ENCODE results near the gene FAM168A.

DNA sequence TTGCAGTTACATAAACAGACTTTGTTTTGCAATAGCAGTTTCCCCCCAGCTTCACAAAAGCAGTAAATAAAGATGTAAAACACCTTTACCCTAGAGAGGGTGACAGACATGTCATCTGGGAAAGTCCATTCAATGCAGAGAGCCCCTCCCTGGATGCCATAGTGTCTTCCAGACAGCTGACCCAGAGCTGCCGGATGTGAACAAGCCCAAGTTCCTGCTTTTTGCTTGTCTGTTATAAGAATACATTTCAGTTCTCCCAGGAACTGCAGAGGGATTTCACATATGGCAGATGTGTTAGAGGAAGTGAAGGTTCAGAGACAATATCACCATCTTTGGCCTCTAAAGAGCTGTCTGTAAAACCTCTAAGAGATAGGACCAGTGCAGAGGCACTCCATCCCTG lies 172.8 kb downstream of the FAM168A start:
- TF ChIP-seq, protein P1, sequence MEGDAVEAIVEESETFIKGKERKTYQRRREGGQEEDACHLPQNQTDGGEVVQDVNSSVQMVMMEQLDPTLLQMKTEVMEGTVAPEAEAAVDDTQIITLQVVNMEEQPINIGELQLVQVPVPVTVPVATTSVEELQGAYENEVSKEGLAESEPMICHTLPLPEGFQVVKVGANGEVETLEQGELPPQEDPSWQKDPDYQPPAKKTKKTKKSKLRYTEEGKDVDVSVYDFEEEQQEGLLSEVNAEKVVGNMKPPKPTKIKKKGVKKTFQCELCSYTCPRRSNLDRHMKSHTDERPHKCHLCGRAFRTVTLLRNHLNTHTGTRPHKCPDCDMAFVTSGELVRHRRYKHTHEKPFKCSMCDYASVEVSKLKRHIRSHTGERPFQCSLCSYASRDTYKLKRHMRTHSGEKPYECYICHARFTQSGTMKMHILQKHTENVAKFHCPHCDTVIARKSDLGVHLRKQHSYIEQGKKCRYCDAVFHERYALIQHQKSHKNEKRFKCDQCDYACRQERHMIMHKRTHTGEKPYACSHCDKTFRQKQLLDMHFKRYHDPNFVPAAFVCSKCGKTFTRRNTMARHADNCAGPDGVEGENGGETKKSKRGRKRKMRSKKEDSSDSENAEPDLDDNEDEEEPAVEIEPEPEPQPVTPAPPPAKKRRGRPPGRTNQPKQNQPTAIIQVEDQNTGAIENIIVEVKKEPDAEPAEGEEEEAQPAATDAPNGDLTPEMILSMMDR (IDR thresholded peaks at IDR 0.05; ENCODE audit: low read depth, low read length), result no peak
- no peak for TF ChIP-seq EZH2phosphoT487 (IDR thresholded peaks at IDR 0.05; ENCODE audit: low read depth)

Data from OCI-LY3 (cell line).